Measurements from ENCODE around the gene DUSP28. TPM values are rescaled to one million over a fixed set of nuclear protein-coding genes. Genes with fewer than 3 reads are reported as not detected.

The DUSP28 gene
- total and polyA plus RNA-seq, 2 of the 13 experiments (the other 11 are each of a cell fraction or from before 2014, with no cell fraction given): 5.2 to 8.6 TPM

DNA sequence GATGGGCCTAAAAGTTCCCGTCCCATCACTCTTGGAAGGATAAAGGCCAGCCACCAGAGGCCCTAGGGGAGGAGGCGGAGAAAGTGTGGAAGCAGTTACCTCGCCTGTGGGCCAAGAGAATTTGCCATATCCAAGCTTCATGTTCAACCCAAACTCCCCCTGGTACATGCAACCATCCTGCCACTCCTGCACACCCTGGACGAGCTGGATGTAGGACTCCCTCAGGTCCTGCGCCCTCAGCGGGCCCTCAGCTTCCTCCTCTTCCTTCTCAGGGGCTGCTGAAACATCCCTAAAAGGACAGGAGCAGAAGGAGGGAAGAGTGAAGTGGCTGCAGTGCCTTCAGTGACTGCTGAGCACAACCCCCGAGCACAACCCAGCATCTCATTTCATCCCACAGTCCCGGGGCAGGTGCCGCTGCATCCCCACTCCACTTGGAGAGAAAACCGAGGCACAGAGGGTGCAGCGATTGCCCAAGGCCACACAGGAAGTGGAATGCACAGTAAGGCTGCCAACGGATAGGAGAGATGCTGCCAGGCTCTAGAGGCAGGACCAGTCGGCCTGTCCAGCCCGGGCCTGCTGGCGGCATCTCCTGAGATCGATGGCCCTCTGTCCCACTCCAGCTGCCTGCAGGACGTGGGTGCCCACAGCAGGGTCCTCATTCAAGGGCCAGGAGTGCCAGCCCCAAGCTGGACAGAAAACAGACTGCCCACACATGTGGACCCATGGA is 5.2 kb upstream of the DUSP28 start:
- Histone ChIP-seq H4K20me1 (ENCODE audit: insufficient read depth, low read length) (no peaks in the 10 kb centered on the region), H3K4me2 (ENCODE audit: low read depth, low read length) (no peak overlapping the region), H3K27me3 (ENCODE audit: control insufficient read depth in 1 of 2, insufficient read depth in 2 of 2, low read length in 2 of 2) (no peaks in the 10 kb centered on the region), H3K27ac (ENCODE audit: extremely low read length, insufficient read depth, low read length) (no peak overlapping the region), H3K9ac (ENCODE audit: insufficient read depth, low read depth, low read length) (no peak overlapping the region), H3K79me2 (ENCODE audit: insufficient read depth, low read length) (peaks cover 26% of the 10 kb centered on the region), H3K4me3 (replicated peaks in 1 of 3; ENCODE audit: insufficient read depth in 1 of 3, low read depth in 2 of 3, low read length in 3 of 3) (no peak overlapping the region), H3K9me3 (ENCODE audit: low read length) (no peaks in the 10 kb centered on the region), H3K36me3 (replicated peaks in 1 of 2; ENCODE audit: control insufficient read depth in 1 of 2, insufficient read depth in 2 of 2, low read length in 2 of 2) (peaks cover 18 to 45% of the 10 kb centered on the region in 2 experiments), H3K4me1 (ENCODE audit: insufficient read depth, low read length) (peaks cover 43% of the 10 kb centered on the region), H2AFZ (ENCODE audit: low read length) (no peak overlapping the region)
- TF ChIP-seq MIER2 (CRISPR knock-in tag; IDR thresholded peaks at IDR 0.05): no peak
- no peak for TF ChIP-seq HOXA3 (CRISPR knock-in tag; IDR thresholded peaks at IDR 0.05)
- TF ChIP-seq ZSCAN30 (CRISPR knock-in tag; IDR thresholded peaks at IDR 0.05): no peak
- TF ChIP-seq ETV6 (CRISPR knock-in tag; conservative IDR thresholded peaks at IDR 0.05): no peak
- TF ChIP-seq, protein P1, sequence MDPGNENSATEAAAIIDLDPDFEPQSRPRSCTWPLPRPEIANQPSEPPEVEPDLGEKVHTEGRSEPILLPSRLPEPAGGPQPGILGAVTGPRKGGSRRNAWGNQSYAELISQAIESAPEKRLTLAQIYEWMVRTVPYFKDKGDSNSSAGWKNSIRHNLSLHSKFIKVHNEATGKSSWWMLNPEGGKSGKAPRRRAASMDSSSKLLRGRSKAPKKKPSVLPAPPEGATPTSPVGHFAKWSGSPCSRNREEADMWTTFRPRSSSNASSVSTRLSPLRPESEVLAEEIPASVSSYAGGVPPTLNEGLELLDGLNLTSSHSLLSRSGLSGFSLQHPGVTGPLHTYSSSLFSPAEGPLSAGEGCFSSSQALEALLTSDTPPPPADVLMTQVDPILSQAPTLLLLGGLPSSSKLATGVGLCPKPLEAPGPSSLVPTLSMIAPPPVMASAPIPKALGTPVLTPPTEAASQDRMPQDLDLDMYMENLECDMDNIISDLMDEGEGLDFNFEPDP (CRISPR knock-in tag; conservative IDR thresholded peaks at IDR 0.05): no peak
- TF ChIP-seq, protein P2, sequence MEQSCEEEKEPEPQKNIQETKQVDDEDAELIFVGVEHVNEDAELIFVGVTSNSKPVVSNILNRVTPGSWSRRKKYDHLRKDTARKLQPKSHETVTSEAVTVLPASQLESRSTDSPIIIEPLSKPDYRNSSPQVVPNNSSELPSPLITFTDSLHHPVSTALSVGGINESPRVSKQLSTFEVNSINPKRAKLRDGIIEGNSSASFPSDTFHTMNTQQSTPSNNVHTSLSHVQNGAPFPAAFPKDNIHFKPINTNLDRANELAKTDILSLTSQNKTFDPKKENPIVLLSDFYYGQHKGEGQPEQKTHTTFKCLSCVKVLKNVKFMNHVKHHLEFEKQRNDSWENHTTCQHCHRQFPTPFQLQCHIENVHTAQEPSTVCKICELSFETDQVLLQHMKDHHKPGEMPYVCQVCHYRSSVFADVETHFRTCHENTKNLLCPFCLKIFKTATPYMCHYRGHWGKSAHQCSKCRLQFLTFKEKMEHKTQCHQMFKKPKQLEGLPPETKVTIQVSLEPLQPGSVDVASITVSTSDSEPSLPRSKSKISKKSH (CRISPR knock-in tag; IDR thresholded peaks at IDR 0.05; ENCODE audit: borderline replicate concordance): no peak
- no peak for TF ChIP-seq HOXA7 (CRISPR knock-in tag; IDR thresholded peaks at IDR 0.05)
- TF ChIP-seq KLF11 (CRISPR knock-in tag; IDR thresholded peaks at IDR 0.05): no peak
- no peak for TF ChIP-seq ZNF782 (CRISPR knock-in tag; IDR thresholded peaks at IDR 0.05; ENCODE audit: borderline replicate concordance)
- no peak for TF ChIP-seq HOXD1 (CRISPR knock-in tag; IDR thresholded peaks at IDR 0.05)
- TF ChIP-seq, protein P3, sequence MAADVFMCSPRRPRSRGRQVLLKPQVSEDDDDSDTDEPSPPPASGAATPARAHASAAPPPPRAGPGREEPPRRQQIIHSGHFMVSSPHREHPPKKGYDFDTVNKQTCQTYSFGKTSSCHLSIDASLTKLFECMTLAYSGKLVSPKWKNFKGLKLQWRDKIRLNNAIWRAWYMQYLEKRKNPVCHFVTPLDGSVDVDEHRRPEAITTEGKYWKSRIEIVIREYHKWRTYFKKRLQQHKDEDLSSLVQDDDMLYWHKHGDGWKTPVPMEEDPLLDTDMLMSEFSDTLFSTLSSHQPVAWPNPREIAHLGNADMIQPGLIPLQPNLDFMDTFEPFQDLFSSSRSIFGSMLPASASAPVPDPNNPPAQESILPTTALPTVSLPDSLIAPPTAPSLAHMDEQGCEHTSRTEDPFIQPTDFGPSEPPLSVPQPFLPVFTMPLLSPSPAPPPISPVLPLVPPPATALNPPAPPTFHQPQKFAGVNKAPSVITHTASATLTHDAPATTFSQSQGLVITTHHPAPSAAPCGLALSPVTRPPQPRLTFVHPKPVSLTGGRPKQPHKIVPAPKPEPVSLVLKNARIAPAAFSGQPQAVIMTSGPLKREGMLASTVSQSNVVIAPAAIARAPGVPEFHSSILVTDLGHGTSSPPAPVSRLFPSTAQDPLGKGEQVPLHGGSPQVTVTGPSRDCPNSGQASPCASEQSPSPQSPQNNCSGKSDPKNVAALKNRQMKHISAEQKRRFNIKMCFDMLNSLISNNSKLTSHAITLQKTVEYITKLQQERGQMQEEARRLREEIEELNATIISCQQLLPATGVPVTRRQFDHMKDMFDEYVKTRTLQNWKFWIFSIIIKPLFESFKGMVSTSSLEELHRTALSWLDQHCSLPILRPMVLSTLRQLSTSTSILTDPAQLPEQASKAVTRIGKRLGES (CRISPR knock-in tag; IDR thresholded peaks at IDR 0.05; ENCODE audit: borderline replicate concordance): no peak
- TF ChIP-seq ZNF446 (CRISPR knock-in tag; IDR thresholded peaks at IDR 0.05): no peak
- TF ChIP-seq EED (CRISPR knock-in tag; IDR thresholded peaks at IDR 0.05): no peak
- BruUV-seq (replicated peaks): no TSS peak
- in situ Hi-C loops (cut with HindIII; ENCODE audit: extremely low pct_ligation_motif_present, low pct_unique_long_range_greater_than_20kb) (loop anchor here (25.0 kb wide), 1 partner anchor 657 kb away; no protein-coding TSS in a partner anchor), intact Hi-C loops (cut with micrococcal nuclease; ENCODE audit: unreplicated experiment) (no loop called here)
- WGBS (ENCODE audit: low lambda C conversion rate): 98% methylated on average over 17 of the region's 17 CpGs
- DNase-seq (ENCODE audit: low spot score) (no peak), ATAC-seq (no peak), FAIRE-seq (no peak)
- ChIA-PET CTCF (ENCODE audit: low intra/inter-chr PET ratio, low total read pairs) (no interaction called here), POLR2A (interaction anchor here (2.3 kb wide), 1 partner anchor 10 kb away, joined by 6 read pairs; no protein-coding TSS in a partner anchor)
